ENCODE results near the gene BRSK1.

DNA sequence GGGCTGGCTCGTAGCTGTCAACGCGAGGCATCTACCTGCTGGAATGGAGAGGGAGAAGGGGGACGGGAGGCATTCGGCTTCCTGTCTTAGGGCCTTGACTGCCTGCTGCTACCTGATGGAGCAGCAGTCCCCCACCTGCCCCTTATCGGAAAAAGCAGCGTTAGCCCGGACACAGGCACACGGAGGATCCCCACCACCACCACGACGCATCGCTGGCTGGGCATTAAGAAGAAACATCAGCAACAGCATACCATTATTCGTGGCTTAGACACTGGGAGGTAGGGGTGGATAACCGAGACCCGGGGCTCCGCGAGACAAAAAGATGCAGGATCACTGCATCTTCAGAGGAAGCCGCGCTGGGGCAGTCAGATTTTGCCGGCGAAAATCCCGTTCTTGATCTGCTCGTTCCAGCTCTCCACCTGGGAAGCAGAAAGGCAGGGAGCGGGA, 69.6 kb downstream of the BRSK1 start:
- TF ChIP-seq EZH2phosphoT487 (IDR thresholded peaks at IDR 0.05; ENCODE audit: borderline replicate concordance) (no peak), CTCF (conservative IDR thresholded peaks at IDR 0.05; ENCODE audit: low read length) (no peak)
